Measurements from ENCODE around the gene MID1IP1.

GRCh38 chrX:38803243-38803587 lies 2.0 kb downstream of the MID1IP1 start:
- TF ChIP-seq CTCF (IDR thresholded peaks at IDR 0.05) (no peak), POLR2AphosphoS5 (IDR thresholded peaks at IDR 0.05) (no peak), POLR2A (IDR thresholded peaks at IDR 0.05) (no peak), EP300 (IDR thresholded peaks at IDR 0.05) (no peak)
